Fibroblast of pulmonary artery (primary cell): ENCODE results near the gene TFAP2B.

Experiments used
- DNase-seq: peaks from one replicate; pipeline ENCODE4 v3.0.0-alpha.2; 2010; ENCODE audit warnings: low read depth
- H3K4me3 ChIP-seq: replicated peaks from 2 replicates; pipeline ENCODE4 v1.5.1; 2011; ENCODE audit warnings: low read depth, mild to moderate bottlenecking, control low read depth, low read length, moderate library complexity
- TF ChIP-seq, protein P1 (sequence below): IDR thresholded peaks from 2 replicates; pipeline ENCODE4 v1.5.1; 2011; ENCODE audit warnings: mild to moderate bottlenecking, control low read depth, low read length, inconsistent platforms; ENCODE audit errors: missing control alignments

Gene TFAP2B

DNA sequence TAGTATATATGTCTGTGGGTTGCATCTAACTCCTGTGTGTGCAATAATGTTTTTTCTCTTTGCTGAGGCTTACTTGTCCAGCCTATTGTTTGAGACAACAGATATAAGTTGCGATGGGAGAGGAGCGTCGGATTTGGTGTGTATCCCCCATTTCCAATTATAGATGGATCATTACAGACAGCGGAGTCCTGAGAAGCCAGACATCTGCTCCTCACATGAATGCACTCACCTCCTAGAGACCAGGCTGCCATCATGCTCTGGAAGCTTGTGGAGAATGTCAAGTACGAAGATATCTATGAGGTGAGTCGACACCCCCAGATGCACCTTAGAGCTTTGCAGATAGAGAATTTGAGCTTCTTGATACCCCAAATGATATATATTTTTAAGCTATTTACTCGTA is at the start of gene TFAP2B:
TSS of gene TFAP2B (plus strand) at position 199 of the 400 bp plus-strand sequence. CDS start at position 220, 21 bp downstream.
- TF ChIP-seq, protein P1, sequence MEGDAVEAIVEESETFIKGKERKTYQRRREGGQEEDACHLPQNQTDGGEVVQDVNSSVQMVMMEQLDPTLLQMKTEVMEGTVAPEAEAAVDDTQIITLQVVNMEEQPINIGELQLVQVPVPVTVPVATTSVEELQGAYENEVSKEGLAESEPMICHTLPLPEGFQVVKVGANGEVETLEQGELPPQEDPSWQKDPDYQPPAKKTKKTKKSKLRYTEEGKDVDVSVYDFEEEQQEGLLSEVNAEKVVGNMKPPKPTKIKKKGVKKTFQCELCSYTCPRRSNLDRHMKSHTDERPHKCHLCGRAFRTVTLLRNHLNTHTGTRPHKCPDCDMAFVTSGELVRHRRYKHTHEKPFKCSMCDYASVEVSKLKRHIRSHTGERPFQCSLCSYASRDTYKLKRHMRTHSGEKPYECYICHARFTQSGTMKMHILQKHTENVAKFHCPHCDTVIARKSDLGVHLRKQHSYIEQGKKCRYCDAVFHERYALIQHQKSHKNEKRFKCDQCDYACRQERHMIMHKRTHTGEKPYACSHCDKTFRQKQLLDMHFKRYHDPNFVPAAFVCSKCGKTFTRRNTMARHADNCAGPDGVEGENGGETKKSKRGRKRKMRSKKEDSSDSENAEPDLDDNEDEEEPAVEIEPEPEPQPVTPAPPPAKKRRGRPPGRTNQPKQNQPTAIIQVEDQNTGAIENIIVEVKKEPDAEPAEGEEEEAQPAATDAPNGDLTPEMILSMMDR: no peak
- H3K4me3 ChIP-seq: peak within 1 kb of the TSS; percentile 14
- DNase-seq: no peak

DNA sequence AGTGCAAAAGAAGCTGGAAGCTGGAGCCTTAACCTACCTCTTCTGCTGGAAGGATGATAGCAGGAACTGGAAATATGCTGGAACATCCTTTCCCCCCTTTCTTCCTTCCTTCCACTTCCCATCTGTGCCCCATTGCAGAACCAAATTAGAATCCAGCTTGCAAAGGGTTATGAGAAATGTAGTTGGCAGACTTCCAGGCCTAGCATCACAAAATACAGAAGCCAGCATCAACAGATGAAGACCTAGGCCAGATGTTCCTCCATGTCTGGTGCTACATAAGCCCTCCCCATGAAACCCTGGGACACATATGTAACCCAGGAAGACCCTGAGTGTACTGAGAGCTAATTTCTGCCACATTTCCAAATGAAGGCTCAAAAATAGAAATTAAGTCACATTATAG is 40.0 kb upstream of the TFAP2B start:
- H3K4me3 ChIP-seq: no peak overlapping the region
- TF ChIP-seq, protein P1: no peak
- DNase-seq: no peak

DNA sequence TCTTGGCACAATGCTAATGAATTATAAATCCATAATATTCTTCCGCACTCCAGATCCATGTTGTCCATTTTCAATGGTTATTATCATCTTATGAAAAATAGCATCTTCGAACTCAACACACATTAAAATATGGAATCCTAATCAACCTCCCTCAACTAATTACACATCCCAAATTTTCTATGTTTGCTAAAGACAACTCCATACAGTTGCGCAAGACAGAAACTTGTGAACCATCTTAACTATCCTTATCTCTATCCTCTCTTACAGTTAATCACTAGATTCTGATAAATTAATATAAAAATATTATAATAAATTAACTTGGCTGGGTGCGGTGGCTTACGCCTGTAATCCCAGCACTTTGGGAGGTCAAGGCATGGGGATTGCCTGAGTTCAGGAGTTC is 38.3 kb upstream of the TFAP2B start:
- TF ChIP-seq, protein P1: no peak
- no peak for DNase-seq
- no peak overlapping the region for H3K4me3 ChIP-seq

DNA sequence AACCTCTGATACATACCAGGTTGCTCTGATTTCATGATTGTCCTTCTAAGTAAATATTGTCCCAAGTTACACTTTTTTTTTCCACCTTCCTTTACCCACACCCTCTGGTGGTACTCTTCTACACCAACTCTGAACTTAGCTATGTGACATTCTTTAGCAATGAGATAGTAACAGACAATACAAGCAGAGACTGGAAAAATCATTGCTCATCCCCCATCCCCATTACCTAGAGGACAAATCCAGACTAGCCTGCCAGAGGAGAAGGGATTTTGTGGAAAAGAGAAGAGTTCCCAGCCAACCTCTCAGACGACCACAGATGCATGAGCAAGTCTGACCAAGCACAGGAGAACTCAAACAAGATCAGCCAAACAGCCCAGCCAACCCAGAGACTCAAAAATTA is 32.8 kb upstream of the TFAP2B start:
- H3K4me3 ChIP-seq: no peak overlapping the region
- TF ChIP-seq, protein P1: no peak
- no peak for DNase-seq

DNA sequence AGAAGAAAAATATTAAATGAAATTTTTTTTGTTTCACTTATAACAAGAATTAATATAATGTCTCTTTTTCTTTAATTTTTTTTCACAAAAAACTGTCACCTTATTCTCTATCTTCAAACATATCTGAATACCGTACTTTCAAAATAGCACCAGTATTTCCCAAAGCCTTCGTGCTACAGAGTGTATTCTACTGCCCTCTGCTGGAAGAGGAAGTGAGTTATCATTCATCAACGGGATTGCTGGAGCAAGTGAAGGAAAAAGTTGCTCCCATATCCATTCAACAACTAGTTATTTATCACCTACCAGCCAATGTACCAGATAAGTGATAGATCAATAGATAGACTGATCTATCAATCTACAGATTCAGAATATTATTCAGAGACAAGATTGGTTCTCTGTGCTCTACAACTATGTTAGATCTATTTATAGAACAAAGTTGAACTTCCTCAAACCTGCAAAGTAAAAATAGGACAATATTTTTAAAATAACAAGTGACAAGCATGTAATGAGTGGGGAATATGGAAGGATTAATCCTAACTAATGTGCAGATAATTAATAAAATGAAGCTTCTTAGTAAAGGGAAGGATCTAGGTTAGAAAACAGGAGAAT is 26.7 kb upstream of the TFAP2B start:
- peak; percentile 51 for DNase-seq

DNA sequence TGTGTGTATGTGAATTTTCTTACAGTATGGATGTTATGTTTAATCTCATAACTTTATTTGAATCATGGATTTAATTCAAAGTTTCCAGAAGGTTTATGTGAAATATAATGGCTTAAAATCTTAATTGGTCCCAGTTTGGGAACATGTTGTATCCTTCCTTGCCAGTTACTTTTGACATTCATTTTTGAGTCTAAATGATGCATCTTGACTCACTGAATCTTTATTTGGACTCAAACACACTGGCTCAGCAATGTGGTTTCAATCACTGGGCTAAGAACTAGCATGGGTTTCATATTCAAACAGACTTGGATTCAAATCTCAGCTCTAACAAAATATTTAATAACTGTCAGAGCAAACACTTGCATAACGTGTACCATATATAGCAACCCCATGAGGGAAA is 25.9 kb upstream of the TFAP2B start:
- no peak overlapping the region for H3K4me3 ChIP-seq
- TF ChIP-seq, protein P1: no peak
- DNase-seq: no peak

More for the DNA sequence above, 26.7 kb upstream of the TFAP2B start:
- H3K4me3 ChIP-seq: no peak overlapping the region
- TF ChIP-seq, protein P1: peak; percentile 82

DNA sequence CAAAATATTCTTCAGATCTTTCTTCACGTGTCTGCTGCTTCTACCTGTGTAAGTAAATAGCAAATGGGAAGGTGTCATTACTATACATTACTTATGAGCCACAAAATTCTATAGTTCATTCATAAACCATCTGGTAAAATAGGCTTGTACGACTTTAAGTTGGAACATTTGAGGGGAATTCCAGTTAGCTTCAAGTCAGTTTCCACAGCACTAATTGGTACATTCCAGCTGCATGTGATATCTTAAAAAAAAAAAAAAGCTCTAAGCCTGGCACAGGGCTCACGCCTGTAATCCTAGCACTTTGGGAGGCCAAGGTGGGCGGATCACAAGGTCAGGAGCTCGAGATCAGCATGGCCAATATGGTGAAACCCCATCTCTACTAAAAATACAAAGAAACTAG is 23.1 kb upstream of the TFAP2B start:
- TF ChIP-seq, protein P1: no peak
- DNase-seq: no peak
- no peak overlapping the region for H3K4me3 ChIP-seq
